ENCODE measurements around the gene ARSG.

The ARSG gene

DNA sequence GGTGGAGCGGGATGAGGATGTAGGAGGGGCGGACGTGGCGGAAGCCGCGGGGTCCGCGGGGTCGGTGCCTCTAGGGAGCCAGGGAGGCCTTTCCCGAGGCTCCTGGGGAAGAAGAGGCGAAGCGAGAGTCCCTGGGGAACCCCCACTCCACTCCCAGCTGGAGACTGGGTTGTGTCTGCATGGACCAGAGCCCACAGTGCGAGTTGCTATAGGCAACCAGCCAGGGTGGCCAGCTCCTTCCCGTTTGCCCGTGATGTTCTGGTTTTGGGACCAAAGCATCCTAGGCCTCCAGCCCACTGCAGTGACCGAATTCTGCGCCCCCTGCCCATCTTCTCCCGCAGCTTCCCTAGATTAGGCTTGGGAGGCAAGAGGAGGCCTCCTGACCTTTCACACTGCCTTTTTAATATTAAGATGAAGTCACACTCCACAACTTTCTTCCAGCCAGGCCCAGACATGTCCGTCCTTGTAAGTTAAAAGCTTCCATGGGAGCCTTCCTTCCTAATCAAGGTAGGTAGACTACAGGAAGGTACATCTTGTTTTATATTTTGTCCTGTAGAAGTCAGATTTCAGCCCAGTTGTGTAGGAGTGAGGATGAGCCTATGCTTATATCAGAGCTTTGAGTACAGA lies 43.0 kb upstream of the ARSG start:
- no peak for TF ChIP-seq RAD21 (IDR thresholded peaks at IDR 0.05; ENCODE audit: low read depth)
- TF ChIP-seq ZBTB7A (IDR thresholded peaks at IDR 0.05; ENCODE audit: low read depth) = 0 out of 2 replicates have a peak, but pooled peaks have one; percentile 62
- TF ChIP-seq REST (IDR thresholded peaks at IDR 0.05; ENCODE audit: low read depth) = no peak
- TF ChIP-seq CEBPB (IDR thresholded peaks at IDR 0.05) = no peak
- no peak for TF ChIP-seq USF1 (IDR thresholded peaks at IDR 0.05)
- TF ChIP-seq, protein P1, sequence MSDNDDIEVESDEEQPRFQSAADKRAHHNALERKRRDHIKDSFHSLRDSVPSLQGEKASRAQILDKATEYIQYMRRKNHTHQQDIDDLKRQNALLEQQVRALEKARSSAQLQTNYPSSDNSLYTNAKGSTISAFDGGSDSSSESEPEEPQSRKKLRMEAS (IDR thresholded peaks at IDR 0.05) = no peak
- no peak for TF ChIP-seq TAF1 (IDR thresholded peaks at IDR 0.05; ENCODE audit: low read depth)
- no peak for TF ChIP-seq CREB1 (IDR thresholded peaks at IDR 0.05; ENCODE audit: low read depth)

GRCh38 chr17:68248891-68249290 lies 42.4 kb upstream of the ARSG start:
- no peak for TF ChIP-seq CREB1 (IDR thresholded peaks at IDR 0.05; ENCODE audit: low read depth)
- no peak for TF ChIP-seq CEBPB (IDR thresholded peaks at IDR 0.05)
- TF ChIP-seq ZBTB7A (IDR thresholded peaks at IDR 0.05; ENCODE audit: low read depth) = no peak
- TF ChIP-seq EGR1 (IDR thresholded peaks at IDR 0.05) = no peak
- no peak for TF ChIP-seq REST (IDR thresholded peaks at IDR 0.05; ENCODE audit: low read depth)
- TF ChIP-seq FOXM1 (IDR thresholded peaks at IDR 0.05; ENCODE audit: borderline replicate concordance, low read depth) = no peak
- TF ChIP-seq NFIC (IDR thresholded peaks at IDR 0.05) = no peak

DNA sequence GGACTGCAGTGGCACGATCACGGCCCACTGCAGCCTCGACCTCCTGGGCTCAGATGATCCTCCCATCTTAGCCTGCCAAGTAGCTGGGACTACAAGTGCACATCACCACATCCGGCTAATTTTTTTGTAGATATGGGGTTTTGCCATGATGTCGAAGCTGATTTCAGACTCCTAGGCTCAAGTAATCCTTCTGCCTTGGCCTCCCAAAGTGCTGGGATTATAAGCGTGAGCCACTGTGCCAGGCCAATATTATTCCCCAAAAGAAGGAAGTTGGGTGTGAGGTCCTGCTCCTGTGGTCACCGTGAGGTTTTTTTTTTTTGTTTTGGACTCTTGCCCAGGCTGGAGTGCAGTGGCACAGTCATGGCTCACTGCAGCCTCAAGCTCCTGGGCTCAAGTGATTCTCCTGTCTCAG lies 41.9 kb upstream of the ARSG start:
- TF ChIP-seq, protein P1 (IDR thresholded peaks at IDR 0.05) = no peak
- peak; percentile 16; the same call in 1 of the 2 replicates for TF ChIP-seq NFIC (IDR thresholded peaks at IDR 0.05)

- no peak for TF ChIP-seq EGR1 (IDR thresholded peaks at IDR 0.05)
- TF ChIP-seq REST (IDR thresholded peaks at IDR 0.05; ENCODE audit: low read depth) = no peak
- TF ChIP-seq USF1 (IDR thresholded peaks at IDR 0.05) = no peak
- TF ChIP-seq ZBTB7A (IDR thresholded peaks at IDR 0.05; ENCODE audit: low read depth) = no peak
- TF ChIP-seq CEBPB (IDR thresholded peaks at IDR 0.05) = no peak
- TF ChIP-seq TAF1 (IDR thresholded peaks at IDR 0.05; ENCODE audit: low read depth) = no peak
Measured at GRCh38 chr17:68255151-68255550, 36.1 kb upstream of the ARSG start.

GRCh38 chr17:68255731-68256538 lies 35.4 kb upstream of the ARSG start:
- TF ChIP-seq CREB1 (IDR thresholded peaks at IDR 0.05; ENCODE audit: low read depth) = no peak
- TF ChIP-seq EGR1 (IDR thresholded peaks at IDR 0.05) = no peak
- TF ChIP-seq REST (IDR thresholded peaks at IDR 0.05; ENCODE audit: low read depth) = no peak
- TF ChIP-seq CEBPB (IDR thresholded peaks at IDR 0.05) = no peak
- TF ChIP-seq YY1 (IDR thresholded peaks at IDR 0.05; ENCODE audit: low read depth) = no peak
- TF ChIP-seq, protein P1 (IDR thresholded peaks at IDR 0.05) = no peak
- no peak for TF ChIP-seq USF1 (IDR thresholded peaks at IDR 0.05)
- TF ChIP-seq ZBTB7A (IDR thresholded peaks at IDR 0.05; ENCODE audit: low read depth) = no peak
- no peak for TF ChIP-seq FOXM1 (IDR thresholded peaks at IDR 0.05; ENCODE audit: borderline replicate concordance, low read depth)
- no peak for TF ChIP-seq TCF12 (IDR thresholded peaks at IDR 0.05; ENCODE audit: low read depth)
- TF ChIP-seq EP300 (IDR thresholded peaks at IDR 0.05; ENCODE audit: borderline replicate concordance) = no peak
- no peak for TF ChIP-seq TAF1 (IDR thresholded peaks at IDR 0.05; ENCODE audit: low read depth)
- TF ChIP-seq TEAD4 (IDR thresholded peaks at IDR 0.05) = no peak
- TF ChIP-seq RAD21 (IDR thresholded peaks at IDR 0.05; ENCODE audit: low read depth) = no peak
- no peak for TF ChIP-seq NFIC (IDR thresholded peaks at IDR 0.05)
